PFSK-1 (cell line): ENCODE measurements around the gene MARVELD3.

ENCODE experiments used
- FOXP2 ChIP-seq: optimal IDR thresholded peaks from 2 replicates; pipeline ENCODE3; 2011; ENCODE audit warnings: borderline replicate concordance, control low read depth, inconsistent platforms; ENCODE audit not compliant: insufficient read depth; ENCODE audit errors: extremely low read length, extremely low read depth
- POLR2AphosphoS5 ChIP-seq: IDR thresholded peaks from 2 replicates; pipeline ENCODE4 v1.6.1; 2012; ENCODE audit warnings: low read depth, mild to moderate bottlenecking, control low read depth, low read length, moderate library complexity
- REST ChIP-seq, 2 experiments: IDR thresholded peaks; 2 replicates each; pipeline versions ENCODE4 v1.6.1 to v1.8.0; 2011 to 2012; ENCODE audit warnings: low read depth in 2 of 2, low read length in 2 of 2, control low read depth in 1 of 2, inconsistent platforms in 1 of 2, mild to moderate bottlenecking in 1 of 2, moderate library complexity in 1 of 2; ENCODE audit not compliant: insufficient read depth in 1 of 2
- SIN3A ChIP-seq: IDR thresholded peaks from 2 replicates; pipeline ENCODE4 v1.6.1; 2012; ENCODE audit warnings: mild to moderate bottlenecking, low read length, moderate library complexity, borderline replicate concordance; ENCODE audit not compliant: insufficient read depth
- TAF1 ChIP-seq: IDR thresholded peaks from 2 replicates; pipeline ENCODE4 v1.6.1; 2012; ENCODE audit warnings: low read length, control low read depth, borderline replicate concordance; ENCODE audit not compliant: insufficient read depth

The MARVELD3 gene

GRCh38 chr16:71600822-71601221, 25.2 kb upstream of the MARVELD3 start:
- TF ChIP-seq TAF1 (no peak), POLR2AphosphoS5 (no peak), SIN3A (no peak), FOXP2 (no peak), REST (IDR thresholded peaks at IDR 0.05; ENCODE audit: insufficient read depth in 1 of 2, low read depth in 2 of 2, low read length in 2 of 2) (no peak)

GRCh38 chr16:71609066-71609465, 16.9 kb upstream of the MARVELD3 start:
- TF ChIP-seq TAF1, result no peak
- TF ChIP-seq SIN3A, result no peak
- no peak for TF ChIP-seq REST (IDR thresholded peaks at IDR 0.05; ENCODE audit: insufficient read depth in 1 of 2, low read depth in 2 of 2, low read length in 2 of 2)
- TF ChIP-seq FOXP2, result no peak
- TF ChIP-seq POLR2AphosphoS5, result no peak

GRCh38 chr16:71610447-71610846, 15.5 kb upstream of the MARVELD3 start:
- TF ChIP-seq TAF1 (no peak), SIN3A (no peak), FOXP2 (no peak), REST (IDR thresholded peaks at IDR 0.05; ENCODE audit: insufficient read depth in 1 of 2, low read depth in 2 of 2, low read length in 2 of 2) (no peak), POLR2AphosphoS5 (no peak)

- TF ChIP-seq REST (IDR thresholded peaks at IDR 0.05; ENCODE audit: insufficient read depth in 1 of 2, low read depth in 2 of 2, low read length in 2 of 2) (no peak), TAF1 (no peak), POLR2AphosphoS5 (no peak), FOXP2 (no peak), SIN3A (no peak)
Measured at GRCh38 chr16:71610936-71611871, 14.8 kb upstream of the MARVELD3 start.

- no peak for TF ChIP-seq POLR2AphosphoS5
- TF ChIP-seq FOXP2, result no peak
- TF ChIP-seq REST (IDR thresholded peaks at IDR 0.05; ENCODE audit: insufficient read depth in 1 of 2, low read depth in 2 of 2, low read length in 2 of 2), result no peak
- no peak for TF ChIP-seq SIN3A
- TF ChIP-seq TAF1, result no peak
Measured at GRCh38 chr16:71618429-71618828, 7.6 kb upstream of the MARVELD3 start.
